ENCODE data around the gene CCM2L. TPM values are rescaled to one million over a fixed set of nuclear protein-coding genes. Genes with fewer than 3 reads are reported as not detected.
A peak's percentile ranks its signal among the peaks of the same experiment; 100 is the strongest.

The CCM2L gene
- polyA plus RNA-seq, 2 of the 4 experiments (the other 2 are of a cell fraction) = 0.05 to 0.18 TPM

- ATAC-seq (no peak; a peak in 1 of 6 replicates), DNase-seq (ENCODE audit: low read depth in 1 of 2, low spot score in 1 of 2) (no peak)
- CTCF ChIA-PET = interaction anchor here (1.1 to 3.2 kb wide), 5 partner anchors 9 to 162 kb away, joined by 3 to 10 read pairs (median 3); partner anchors contain the start of gene PDRG1
Measured at GRCh38 chr20:31984981-31985471, 25.2 kb upstream of the CCM2L start.

GRCh38 chr20:31987744-31988143, 22.5 kb upstream of the CCM2L start:
- H3K9me3 ChIP-seq = no peaks in the 10 kb centered on the region
- 18% methylated on average over 1 of the region's 1 CpG for WGBS (ENCODE audit: missing lambda C conversion rate)
- ATAC-seq (peak; percentile 76 to 84), DNase-seq (ENCODE audit: low read depth in 1 of 2, low spot score in 1 of 2) (peak; percentile 36 to 82), FAIRE-seq (peak; percentile 76)
- peak overlapping the region; percentile 67 to 82 for H3K27ac ChIP-seq
- H3K4me2 ChIP-seq = peak overlapping the region; percentile 68
- H3K4me3 ChIP-seq = peak overlapping the region; percentile 31
- no peak for TF ChIP-seq POLR2AphosphoS2 (conservative IDR thresholded peaks at IDR 0.05; ENCODE audit: low read length)
- no peak for TF ChIP-seq PBX3 (IDR thresholded peaks at IDR 0.05)
- no peak for TF ChIP-seq ATOH8 (CRISPR knock-in tag; IDR thresholded peaks at IDR 0.05; ENCODE audit: low read depth)
- 0 out of 5 replicates have a peak, but pooled peaks of 1 of the 2 experiments have one; percentile 21 for TF ChIP-seq JUN (IDR thresholded peaks at IDR 0.05)
- TF ChIP-seq EHMT2 (IDR thresholded peaks at IDR 0.05; ENCODE audit: low read depth) = no peak
- no peak for TF ChIP-seq PHF8 (IDR thresholded peaks at IDR 0.05; ENCODE audit: borderline replicate concordance, low read depth)
- no peak for TF ChIP-seq EHF (CRISPR knock-in tag; IDR thresholded peaks at IDR 0.05)
- TF ChIP-seq RCOR1 (IDR thresholded peaks at IDR 0.05; ENCODE audit: low read depth, low read length) = no peak
- no peak for TF ChIP-seq HOXB13 (CRISPR knock-in tag; IDR thresholded peaks at IDR 0.05; ENCODE audit: low read depth)
- TF ChIP-seq FOSL2 (IDR thresholded peaks at IDR 0.05) = no peak
- TF ChIP-seq FOSL2 (CRISPR knock-in tag; IDR thresholded peaks at IDR 0.05) = peak; percentile 64
- TF ChIP-seq KDM1A (IDR thresholded peaks at IDR 0.05; ENCODE audit: low read depth) = no peak
- TF ChIP-seq MAFK (IDR thresholded peaks at IDR 0.05; ENCODE audit: partially characterized antibody) = peak; percentile 27
- TF ChIP-seq CBX2 (IDR thresholded peaks at IDR 0.05; ENCODE audit: borderline replicate concordance, low read depth) = no peak
- no peak for TF ChIP-seq MAZ (IDR thresholded peaks at IDR 0.05; ENCODE audit: borderline replicate concordance, low read depth, low read length)
- no peak for TF ChIP-seq CBX8 (IDR thresholded peaks at IDR 0.05)
- POLR2A ChIA-PET = no interaction called here
- CTCF ChIA-PET = interaction anchor here (0.9 to 1.7 kb wide), 4 partner anchors 15 to 165 kb away, joined by 3 to 6 read pairs (median 4); no protein-coding TSS in a partner anchor
- peaks cover 22% of the 10 kb centered on the region for H3K4me1 ChIP-seq

More at GRCh38 chr20:31984981-31985471, 25.2 kb upstream of the CCM2L start:
- Histone ChIP-seq H3K4me3 (no peak overlapping the region), H3K27ac (peak overlapping the region in 1 of 2 experiments; percentile 41; a peak in 1 of 6 replicates), H3K4me2 (peak overlapping the region; percentile 7; the same call in 1 of the 3 replicates), H3K4me1 (peaks cover 22% of the 10 kb centered on the region), H3K9me3 (no peaks in the 10 kb centered on the region)
- no peak for FAIRE-seq
- 27% methylated on average over 6 of the region's 6 CpGs for WGBS (ENCODE audit: missing lambda C conversion rate)
- no peak for TF ChIP-seq HOXB5 (CRISPR knock-in tag; IDR thresholded peaks at IDR 0.05)
- TF ChIP-seq HOXB13 (CRISPR knock-in tag; IDR thresholded peaks at IDR 0.05; ENCODE audit: low read depth) = no peak
- no peak for TF ChIP-seq JUNB (IDR thresholded peaks at IDR 0.05)
- TF ChIP-seq RNF2 (IDR thresholded peaks at IDR 0.05; ENCODE audit: borderline replicate concordance, low read depth) = no peak
- no peak for TF ChIP-seq MYC (IDR thresholded peaks at IDR 0.05; ENCODE audit: borderline replicate concordance, low read length)
- TF ChIP-seq CBX2 (IDR thresholded peaks at IDR 0.05; ENCODE audit: borderline replicate concordance, low read depth) = no peak
- no peak for TF ChIP-seq CEBPB (IDR thresholded peaks at IDR 0.05)
- TF ChIP-seq BCL3 (IDR thresholded peaks at IDR 0.05) = no peak
- no peak for TF ChIP-seq ATOH8 (CRISPR knock-in tag; IDR thresholded peaks at IDR 0.05; ENCODE audit: low read depth)
- no peak for TF ChIP-seq PHF8 (IDR thresholded peaks at IDR 0.05; ENCODE audit: borderline replicate concordance, low read depth)
- POLR2A ChIA-PET = no interaction called here
